ENCODE results near the gene UVSSA.

DNA sequence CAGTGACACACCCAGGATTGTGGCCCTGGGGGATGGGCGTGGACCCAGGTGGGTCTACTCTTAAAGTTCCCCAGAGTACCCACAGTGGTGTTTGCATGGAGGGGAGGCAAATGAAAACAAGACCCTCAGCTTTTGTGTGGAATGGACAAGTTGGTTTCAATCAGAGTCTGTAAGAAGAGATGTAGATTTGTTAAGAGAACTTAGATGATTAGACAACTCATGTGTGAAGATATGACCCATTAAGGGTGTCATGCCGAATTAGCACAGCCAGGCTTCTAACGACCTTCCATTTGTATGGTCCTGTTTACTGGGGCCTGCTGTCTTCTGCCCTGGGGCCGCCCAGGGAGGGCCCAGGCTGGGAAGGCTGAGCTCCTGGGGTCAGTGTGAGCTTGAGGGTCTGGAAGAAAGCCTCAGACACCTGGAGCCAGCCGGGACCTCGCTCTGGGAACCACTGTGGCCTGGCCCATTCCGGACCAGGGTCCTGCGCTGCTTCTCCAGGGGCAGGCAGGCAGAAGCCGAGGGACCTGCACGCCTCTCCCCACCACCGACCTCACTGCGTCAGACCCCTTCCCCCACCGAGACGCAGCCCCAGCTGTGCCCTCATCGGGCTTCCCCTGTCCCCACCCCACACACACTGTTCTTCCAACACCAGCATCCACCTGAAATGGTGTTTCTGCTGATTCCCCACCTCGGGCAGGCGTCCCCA, 20.4 kb downstream of the UVSSA start:
- TF ChIP-seq, protein P1, sequence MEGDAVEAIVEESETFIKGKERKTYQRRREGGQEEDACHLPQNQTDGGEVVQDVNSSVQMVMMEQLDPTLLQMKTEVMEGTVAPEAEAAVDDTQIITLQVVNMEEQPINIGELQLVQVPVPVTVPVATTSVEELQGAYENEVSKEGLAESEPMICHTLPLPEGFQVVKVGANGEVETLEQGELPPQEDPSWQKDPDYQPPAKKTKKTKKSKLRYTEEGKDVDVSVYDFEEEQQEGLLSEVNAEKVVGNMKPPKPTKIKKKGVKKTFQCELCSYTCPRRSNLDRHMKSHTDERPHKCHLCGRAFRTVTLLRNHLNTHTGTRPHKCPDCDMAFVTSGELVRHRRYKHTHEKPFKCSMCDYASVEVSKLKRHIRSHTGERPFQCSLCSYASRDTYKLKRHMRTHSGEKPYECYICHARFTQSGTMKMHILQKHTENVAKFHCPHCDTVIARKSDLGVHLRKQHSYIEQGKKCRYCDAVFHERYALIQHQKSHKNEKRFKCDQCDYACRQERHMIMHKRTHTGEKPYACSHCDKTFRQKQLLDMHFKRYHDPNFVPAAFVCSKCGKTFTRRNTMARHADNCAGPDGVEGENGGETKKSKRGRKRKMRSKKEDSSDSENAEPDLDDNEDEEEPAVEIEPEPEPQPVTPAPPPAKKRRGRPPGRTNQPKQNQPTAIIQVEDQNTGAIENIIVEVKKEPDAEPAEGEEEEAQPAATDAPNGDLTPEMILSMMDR (IDR thresholded peaks at IDR 0.05), result no peak
- no peak for TF ChIP-seq ZFX (IDR thresholded peaks at IDR 0.05; ENCODE audit: borderline replicate concordance)
